HepG2 (cell line): ENCODE results near the gene SACS. TPM values are rescaled to one million over a fixed set of nuclear protein-coding genes. Genes with fewer than 3 reads are reported as not detected.

Experiments used
- ATAC-seq: fragments of 200-7000 bp; cut with Tn5 transposase; 3 replicates; pipeline ENCODE4 v1.9.1; 2020; ENCODE audit warnings: mild to moderate bottlenecking, moderate library complexity
- BruUV-seq: library from RNA; stranded (reverse); fragments of 400-500 nt; replicated peaks from 2 replicates; lab custom pipeline; 2021; lab: Mats Ljungman, UMichigan
- CTCF ChIA-PET: fragments of 300-600 bp; formaldehyde crosslinking; extraction: SDS; loops from one replicate; lab custom pipeline; 2021; ENCODE audit warnings: low total read pairs, inconsistent platforms, low intra/inter-chr PET ratio; lab: Yijun Ruan, JAX
- POLR2A ChIA-PET: fragments of 350-600 bp; sonication (Branson Sonifier 250); formaldehyde crosslinking; loops from one replicate; lab custom pipeline; 2020; ENCODE audit warnings: antibody characterized with exemption, inconsistent platforms; lab: Yijun Ruan, JAX
- DNase-seq: peaks from one replicate; pipeline ENCODE4 v3.0.0-alpha.2; 2015; ENCODE audit warnings: low spot score
- FAIRE-seq: peaks from 3 replicates; lab custom pipeline; 2011; peaks lifted over from hg19 to GRCh38; lab: Jason Lieb, UNC
- H2AFZ ChIP-seq: one replicate; pipeline ENCODE4 v1.6.1; 2011; ENCODE audit warnings: low read length, inconsistent platforms
- H3K27ac ChIP-seq: fragments of 300-600 bp; 3 replicates; pipeline ENCODE4 v1.8.0; 2011; ENCODE audit warnings: mixed run types, mild to moderate bottlenecking, mixed read lengths, low read length, inconsistent platforms; ENCODE audit not compliant: insufficient read depth; ENCODE audit errors: extremely low read length
- H3K27me3 ChIP-seq, 2 experiments: fragments of 200-600 bp in 1 of 2; 2 replicates in 1 of 2; 3 replicates in 1 of 2; pipeline versions ENCODE4 v1.6.0 to v1.8.0; 2011; ENCODE audit warnings: low read length in 2 of 2, mild to moderate bottlenecking in 2 of 2, moderate library complexity in 2 of 2, inconsistent platforms in 1 of 2; ENCODE audit not compliant: insufficient read depth in 2 of 2, control insufficient read depth in 1 of 2
- H3K36me3 ChIP-seq, 2 experiments: fragments of 200-600 bp in 1 of 2; replicated peaks in 1 of 2; 2 replicates in 1 of 2; 3 replicates in 1 of 2; pipeline versions ENCODE4 v1.5.1 to v1.8.0; 2011; ENCODE audit warnings: low read length in 2 of 2, inconsistent platforms in 1 of 2; ENCODE audit not compliant: insufficient read depth in 2 of 2, control insufficient read depth in 1 of 2
- H3K4me1 ChIP-seq: 2 replicates; pipeline ENCODE4 v1.5.1; 2012; ENCODE audit warnings: low read length, inconsistent platforms; ENCODE audit not compliant: insufficient read depth
- H3K4me2 ChIP-seq: 2 replicates; pipeline ENCODE4 v1.6.0; 2011; ENCODE audit warnings: low read depth, low read length, inconsistent platforms
- H3K4me3 ChIP-seq, 3 experiments: fragments of 200-600 bp in 1 of 3; sonication (generic), shearing (Covaris generic) in 1 of 3; replicated peaks in 1 of 3; 2 replicates each; pipeline ENCODE4 v1.5.1; 2011 to 2016; ENCODE audit warnings: low read length in 3 of 3, inconsistent platforms in 2 of 3, low read depth in 2 of 3, mild to moderate bottlenecking in 2 of 3, control low read depth in 1 of 3, mixed read lengths in 1 of 3; ENCODE audit not compliant: insufficient read depth in 1 of 3
- H3K79me2 ChIP-seq: one replicate; pipeline ENCODE4 v1.6.1; 2011; ENCODE audit warnings: low read length, inconsistent platforms; ENCODE audit not compliant: insufficient read depth
- H3K9ac ChIP-seq: 2 replicates; pipeline ENCODE4 v1.6.0; 2011; ENCODE audit warnings: mild to moderate bottlenecking, low read depth, low read length, inconsistent platforms; ENCODE audit not compliant: insufficient read depth
- H3K9me3 ChIP-seq: 2 replicates; pipeline ENCODE4 v1.5.1; 2012; ENCODE audit warnings: mild to moderate bottlenecking, low read length
- H4K20me1 ChIP-seq: 2 replicates; pipeline ENCODE4 v1.6.0; 2011; ENCODE audit warnings: inconsistent platforms, mild to moderate bottlenecking, low read length, moderate library complexity; ENCODE audit not compliant: insufficient read depth
- CBFB ChIP-seq: sonication (generic); formaldehyde crosslinking; IDR thresholded peaks from 2 replicates; pipeline ENCODE4 v1.4.0; 2020; ENCODE audit warnings: missing genetic modification reagents
- CENPX ChIP-seq: sonication (generic); formaldehyde crosslinking; IDR thresholded peaks from 2 replicates; pipeline ENCODE4 v1.9.0; 2021; ENCODE audit warnings: mild to moderate bottlenecking, missing genetic modification reagents, moderate library complexity
- ELK4 ChIP-seq: sonication (generic); formaldehyde crosslinking; IDR thresholded peaks from 2 replicates; pipeline ENCODE4 v1.9.0; 2021; ENCODE audit warnings: missing genetic modification reagents, borderline replicate concordance
- FOXC1 ChIP-seq: sonication (generic); formaldehyde crosslinking; IDR thresholded peaks from 2 replicates; pipeline ENCODE4 v1.8.0; 2022; ENCODE audit warnings: mild to moderate bottlenecking, missing genetic modification reagents, borderline replicate concordance
- KLF12 ChIP-seq: sonication (generic); formaldehyde crosslinking; IDR thresholded peaks from 2 replicates; pipeline ENCODE4 v1.4.0; 2020; ENCODE audit warnings: missing genetic modification reagents, borderline replicate concordance
- MLLT10 ChIP-seq: sonication (generic); formaldehyde crosslinking; IDR thresholded peaks from 2 replicates; pipeline ENCODE4 v1.4.0; 2020; ENCODE audit warnings: missing genetic modification reagents
- SATB2 ChIP-seq: sonication (generic); formaldehyde crosslinking; IDR thresholded peaks from 2 replicates; pipeline ENCODE4 v1.5.0; 2020; ENCODE audit warnings: missing genetic modification reagents
- SMYD3 ChIP-seq: sonication (generic); formaldehyde crosslinking; IDR thresholded peaks from 2 replicates; pipeline ENCODE4 v1.8.1; 2023; ENCODE audit warnings: mild to moderate bottlenecking, missing genetic modification reagents
- TAF15 ChIP-seq: fragments of 200-400 bp; formaldehyde crosslinking; IDR thresholded peaks from one replicate; pipeline ENCODE4 v1.6.1; 2018; ENCODE audit warnings: mild to moderate bottlenecking, low read depth, low read length; ENCODE audit not compliant: poor library complexity, severe bottlenecking
- TBP ChIP-seq: sonication (generic); formaldehyde crosslinking; IDR thresholded peaks from 2 replicates; pipeline ENCODE4 v1.5.0; 2020; ENCODE audit warnings: missing genetic modification reagents
- ZNF407 ChIP-seq: sonication (generic); formaldehyde crosslinking; IDR thresholded peaks from one replicate; pipeline ENCODE4 v1.5.1; 2020; ENCODE audit warnings: mild to moderate bottlenecking, missing genetic modification reagents; ENCODE audit errors: not compliant biosample characterization
- ZNF44 ChIP-seq: sonication (generic); formaldehyde crosslinking; IDR thresholded peaks from 2 replicates; pipeline ENCODE4 v1.5.1; 2020; ENCODE audit warnings: mild to moderate bottlenecking, missing genetic modification reagents
- ZNF761 ChIP-seq: sonication (generic); formaldehyde crosslinking; conservative IDR thresholded peaks from 2 replicates; pipeline ENCODE4 v1.4.0; 2020; ENCODE audit warnings: mild to moderate bottlenecking, missing genetic modification reagents
- ZNF883 ChIP-seq: sonication (generic); formaldehyde crosslinking; IDR thresholded peaks from 2 replicates; pipeline ENCODE4 v1.5.1; 2020; ENCODE audit warnings: mild to moderate bottlenecking, missing genetic modification reagents; ENCODE audit errors: not compliant biosample characterization
- WGBS: methylation state at CpG from one replicate; pipeline ENCODE4 v1.1.6; 2017; ENCODE audit warnings: low lambda C conversion rate; 5-methylcytosine and 5-hydroxymethylcytosine counted together
- in situ Hi-C: cut with HindIII; loops from 2 replicates; pipeline ENCODE4 v1.10.0; 2017; ENCODE audit warnings: low pct_unique_long_range_greater_than_20kb; ENCODE audit not compliant: extremely low pct_ligation_motif_present
- intact Hi-C: fragments of 100-400 bp; cut with micrococcal nuclease; formaldehyde crosslinking; loops from one replicate; pipeline ENCODE4 v1.10.0; 2022; ENCODE audit not compliant: unreplicated experiment
- polyA plus RNA-seq, 8 experiments: library from polyadenylated mRNA; depleted of rRNA in 3 of 8; stranded (reverse) in 7 of 8; unstranded in 1 of 8; fragments of >200 nt; fragmentation: Illumina TruSeq in 4 of 8; extraction: Trizol in 4 of 8; gene quantifications; 2 replicates each; pipeline versions ENCODE4 v1.2.1 to v1.2.3, GENCODE V29; 2011 to 2016; ENCODE audit warnings: low read depth in 4 of 8, missing spikeins in 1 of 8, mixed read lengths in 1 of 8; ENCODE audit not compliant: insufficient read depth in 1 of 8
- total RNA-seq, 5 experiments: library from RNA; depleted of rRNA; stranded (reverse); fragments of >200 nt; fragmentation: Illumina TruSeq; extraction: Trizol; gene quantifications; 2 replicates each; pipeline ENCODE4 v1.2.3, GENCODE V29; 2016; ENCODE audit warnings: low read depth in 1 of 5
- TF ChIP-seq, protein P1 (sequence below): sonication (generic); formaldehyde crosslinking; IDR thresholded peaks from 2 replicates; pipeline ENCODE4 v1.5.0; 2020; ENCODE audit warnings: missing genetic modification reagents

Gene SACS
- total and polyA plus RNA-seq, 2 of the 13 experiments (the other 11 are each of a cell fraction or from before 2014, with no cell fraction given): 4.0 to 15.7 TPM

DNA sequence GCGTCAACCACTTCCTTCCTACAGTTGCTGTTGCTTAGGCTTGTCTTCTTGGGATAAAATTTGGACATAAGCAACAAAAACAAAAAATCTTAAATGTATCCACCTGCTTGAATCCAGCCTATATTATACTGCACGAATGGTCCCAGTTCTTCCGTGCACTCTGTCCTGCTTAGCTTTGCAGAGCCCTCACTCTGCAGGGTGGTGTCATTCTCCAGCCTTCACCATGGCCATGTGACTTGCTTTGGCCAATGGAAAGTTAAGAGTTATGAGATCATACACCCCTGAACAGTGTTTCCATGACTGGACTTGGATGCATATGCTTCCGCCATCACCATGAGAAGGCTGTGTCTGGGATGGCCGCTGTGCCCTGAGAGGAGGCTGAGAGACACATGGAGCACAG, 27.4 kb upstream of the SACS start:
- no TSS peak for BruUV-seq
- ChIA-PET POLR2A (no interaction called here), CTCF (no interaction called here)
- WGBS: 32% methylated on average over 3 of the region's 5 CpGs
- H3K9me3 ChIP-seq: no peaks in the 10 kb centered on the region
- peaks cover 0 to 5% of the 10 kb centered on the region in 2 experiments; a peak in 2 of 5 replicates for H3K27me3 ChIP-seq
- no peaks in the 10 kb centered on the region for H3K4me1 ChIP-seq
- H3K27ac ChIP-seq: no peak overlapping the region
- H3K79me2 ChIP-seq: no peaks in the 10 kb centered on the region
- intact Hi-C loops: loop anchor here (10.0 kb wide), 1 partner anchor 194 kb away; no protein-coding TSS in a partner anchor
- FAIRE-seq (no peak), ATAC-seq (no peak), DNase-seq (no peak)
- H4K20me1 ChIP-seq: no peaks in the 10 kb centered on the region
- H3K9ac ChIP-seq: no peak overlapping the region
- in situ Hi-C loops: loop anchor here (10.0 kb wide), 2 partner anchors 244 to 414 kb away; no protein-coding TSS in a partner anchor
- H3K4me2 ChIP-seq: no peak overlapping the region
- no peak overlapping the region for H3K4me3 ChIP-seq
- no peaks in the 10 kb centered on the region for H3K36me3 ChIP-seq
- no peak overlapping the region for H2AFZ ChIP-seq
- TF ChIP-seq ZNF883 (no peak), TBP (CRISPR knock-in tag) (no peak), SATB2 (CRISPR knock-in tag) (no peak), ZNF407 (CRISPR knock-in tag) (no peak), FOXC1 (CRISPR knock-in tag) (no peak), CBFB (no peak), ELK4 (CRISPR knock-in tag) (no peak), CENPX (CRISPR knock-in tag) (no peak), ZNF761 (CRISPR knock-in tag) (no peak), KLF12 (CRISPR knock-in tag) (no peak), TAF15 (no peak), ZNF44 (CRISPR knock-in tag) (no peak), MLLT10 (no peak), SMYD3 (CRISPR knock-in tag) (no peak)
- TF ChIP-seq, protein P1, sequence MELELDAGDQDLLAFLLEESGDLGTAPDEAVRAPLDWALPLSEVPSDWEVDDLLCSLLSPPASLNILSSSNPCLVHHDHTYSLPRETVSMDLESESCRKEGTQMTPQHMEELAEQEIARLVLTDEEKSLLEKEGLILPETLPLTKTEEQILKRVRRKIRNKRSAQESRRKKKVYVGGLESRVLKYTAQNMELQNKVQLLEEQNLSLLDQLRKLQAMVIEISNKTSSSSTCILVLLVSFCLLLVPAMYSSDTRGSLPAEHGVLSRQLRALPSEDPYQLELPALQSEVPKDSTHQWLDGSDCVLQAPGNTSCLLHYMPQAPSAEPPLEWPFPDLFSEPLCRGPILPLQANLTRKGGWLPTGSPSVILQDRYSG (CRISPR knock-in tag): no peak
